B cell (primary cell): ENCODE results near the gene CYB5D1.

Source experiments
- EZH2 ChIP-seq: IDR thresholded peaks from 2 replicates; pipeline ENCODE4 v1.6.1; 2012; ENCODE audit warnings: borderline replicate concordance, low read depth, mild to moderate bottlenecking, moderate library complexity, low read length; ENCODE audit not compliant: insufficient read depth, poor library complexity, severe bottlenecking
- TF ChIP-seq, protein P1 (sequence below): fragments of 200-600 bp; IDR thresholded peaks from one replicate; pipeline ENCODE4 v1.8.0; 2022; ENCODE audit warnings: antibody characterized with exemption, mild to moderate bottlenecking

DNA sequence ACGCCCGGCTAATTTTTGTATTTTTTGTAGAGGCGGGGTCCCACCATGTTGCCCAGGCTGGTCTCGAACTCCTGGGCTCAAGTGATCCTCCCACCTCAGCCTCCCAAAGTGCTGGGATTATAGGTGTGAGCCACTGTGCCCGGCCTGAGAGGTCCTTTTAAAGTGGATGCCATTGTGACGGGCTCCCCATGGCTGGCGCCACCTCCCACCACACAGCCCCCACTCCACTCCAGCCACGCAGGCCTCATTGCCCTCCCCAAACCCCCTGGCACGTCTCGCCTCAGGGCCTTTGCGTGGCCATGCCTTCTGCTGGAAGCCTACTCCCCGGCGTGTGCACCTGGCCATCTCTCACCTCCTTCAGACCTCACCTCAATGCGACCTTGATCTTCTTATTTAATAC lies 35.7 kb upstream of the CYB5D1 start:
- TF ChIP-seq, protein P1, sequence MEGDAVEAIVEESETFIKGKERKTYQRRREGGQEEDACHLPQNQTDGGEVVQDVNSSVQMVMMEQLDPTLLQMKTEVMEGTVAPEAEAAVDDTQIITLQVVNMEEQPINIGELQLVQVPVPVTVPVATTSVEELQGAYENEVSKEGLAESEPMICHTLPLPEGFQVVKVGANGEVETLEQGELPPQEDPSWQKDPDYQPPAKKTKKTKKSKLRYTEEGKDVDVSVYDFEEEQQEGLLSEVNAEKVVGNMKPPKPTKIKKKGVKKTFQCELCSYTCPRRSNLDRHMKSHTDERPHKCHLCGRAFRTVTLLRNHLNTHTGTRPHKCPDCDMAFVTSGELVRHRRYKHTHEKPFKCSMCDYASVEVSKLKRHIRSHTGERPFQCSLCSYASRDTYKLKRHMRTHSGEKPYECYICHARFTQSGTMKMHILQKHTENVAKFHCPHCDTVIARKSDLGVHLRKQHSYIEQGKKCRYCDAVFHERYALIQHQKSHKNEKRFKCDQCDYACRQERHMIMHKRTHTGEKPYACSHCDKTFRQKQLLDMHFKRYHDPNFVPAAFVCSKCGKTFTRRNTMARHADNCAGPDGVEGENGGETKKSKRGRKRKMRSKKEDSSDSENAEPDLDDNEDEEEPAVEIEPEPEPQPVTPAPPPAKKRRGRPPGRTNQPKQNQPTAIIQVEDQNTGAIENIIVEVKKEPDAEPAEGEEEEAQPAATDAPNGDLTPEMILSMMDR: no peak
- no peak for TF ChIP-seq EZH2
